Epithelial cell of prostate (primary cell): ENCODE data around the gene CCL8.
A peak's percentile ranks its signal among the peaks of the same experiment; 100 is the strongest.

Experiments
- DNase-seq: peaks from one replicate; pipeline ENCODE4 v3.0.0-alpha.2; 2011; ENCODE audit warnings: low read depth, low spot score
- H3K27ac ChIP-seq: fragments of 450-650 bp; 2 replicates; pipeline ENCODE4 v1.5.1; 2017; ENCODE audit warnings: mild to moderate bottlenecking

The CCL8 gene

DNA sequence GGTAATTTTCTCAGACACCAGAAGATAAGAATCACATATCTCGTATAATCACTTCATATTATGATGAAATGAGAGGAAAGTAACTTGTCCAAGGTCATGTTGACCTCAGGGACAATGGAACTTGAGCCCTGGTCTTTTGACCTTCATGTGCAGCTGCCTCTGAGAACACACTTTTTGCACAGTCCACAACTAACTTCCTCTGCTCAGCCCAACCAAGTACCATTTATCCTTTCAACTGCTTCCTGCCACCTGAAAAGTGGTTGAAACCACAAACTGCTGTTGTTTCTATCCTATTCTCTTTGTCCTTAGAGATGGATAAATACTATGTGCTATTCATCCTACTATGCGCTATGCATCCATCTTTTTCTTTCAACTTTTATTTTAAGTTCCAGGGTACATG lies 46.1 kb downstream of the CCL8 start:
- H3K27ac ChIP-seq: no peak overlapping the region
- no peak for DNase-seq

DNA sequence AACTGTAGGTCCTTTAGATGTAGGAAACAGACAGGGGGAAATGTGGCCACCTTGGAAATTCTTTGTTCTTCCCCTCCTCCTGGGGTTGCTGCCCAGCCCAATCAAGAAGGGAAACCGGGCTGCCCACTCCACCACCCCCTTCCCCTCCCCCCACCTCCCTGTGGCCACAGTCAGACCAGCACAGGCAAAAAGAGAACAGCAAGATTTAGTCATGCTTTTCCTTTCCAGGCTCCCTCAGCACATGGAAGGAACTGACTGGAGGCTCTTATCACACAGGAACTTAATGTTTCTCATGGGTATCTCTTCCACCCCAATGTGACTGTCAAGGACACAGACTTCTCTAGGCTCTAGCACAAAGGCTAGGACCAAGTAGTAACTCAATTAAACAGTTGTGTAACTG lies 46.8 kb downstream of the CCL8 start:
- DNase-seq: no peak
- no peak overlapping the region for H3K27ac ChIP-seq

DNA sequence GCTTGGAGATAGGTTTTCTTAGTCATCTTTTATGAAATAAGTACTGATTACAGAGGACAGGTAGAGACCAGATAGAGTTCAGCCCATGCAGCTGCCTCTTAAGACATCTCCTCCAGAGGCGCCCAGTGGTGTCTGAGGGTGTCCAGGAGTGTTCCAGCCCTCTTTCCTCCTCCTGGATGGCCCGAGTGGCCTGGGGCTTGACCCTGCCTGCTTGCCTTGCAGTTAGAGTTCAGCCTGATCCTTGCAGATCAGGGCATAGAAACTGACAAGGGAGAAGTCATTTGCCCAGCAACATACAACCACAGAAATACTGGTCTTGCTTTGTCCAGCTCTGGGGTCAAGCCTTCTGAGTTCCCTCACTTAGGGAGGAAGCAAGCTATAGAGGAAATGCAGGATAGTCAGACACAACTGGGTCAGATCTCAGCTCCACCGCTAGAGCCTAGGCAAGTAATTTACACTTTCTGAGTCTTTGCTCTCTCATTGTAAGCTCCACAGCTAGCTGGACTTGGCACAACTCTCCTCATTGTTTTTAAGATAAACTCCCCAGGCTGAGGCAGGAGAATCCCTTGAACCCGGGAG lies 47.4 kb downstream of the CCL8 start:
- H3K27ac ChIP-seq: no peak overlapping the region

DNA sequence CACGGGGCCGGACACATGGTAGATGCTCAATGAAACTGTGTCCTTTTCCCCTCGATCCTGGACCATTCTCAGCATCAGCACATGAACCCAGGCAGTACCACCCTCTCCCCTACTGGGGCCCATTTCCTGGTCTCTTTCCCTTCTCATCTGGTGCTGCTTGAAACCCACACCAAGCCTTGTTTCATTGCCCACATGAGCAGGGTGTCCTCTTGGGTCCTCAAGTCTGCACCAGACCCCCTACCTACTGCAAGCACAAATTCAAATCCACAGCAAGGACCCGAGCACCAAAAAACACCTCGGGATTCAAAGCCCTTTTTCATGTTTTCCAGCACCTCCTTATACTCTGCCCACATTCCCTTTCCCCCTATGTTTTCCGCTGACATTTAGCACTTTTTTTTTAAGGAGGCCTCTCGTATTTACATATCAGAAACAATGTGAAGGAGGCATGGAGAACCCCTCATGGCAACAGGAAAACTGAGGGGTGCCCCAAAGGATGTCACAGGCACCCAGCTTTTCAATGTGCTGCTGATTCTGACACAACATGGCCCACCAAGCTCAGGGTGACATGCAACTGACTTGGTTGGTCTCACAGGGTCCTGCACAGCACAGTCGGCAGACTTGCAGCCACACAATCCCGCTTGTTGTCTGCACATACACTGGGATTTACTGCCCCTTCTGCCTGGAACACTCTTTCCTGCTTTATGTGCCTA lies 48.4 kb downstream of the CCL8 start:
- no peak for DNase-seq
- no peak overlapping the region for H3K27ac ChIP-seq

More for the DNA sequence above, 47.4 kb downstream of the CCL8 start:
- DNase-seq: no peak

DNA sequence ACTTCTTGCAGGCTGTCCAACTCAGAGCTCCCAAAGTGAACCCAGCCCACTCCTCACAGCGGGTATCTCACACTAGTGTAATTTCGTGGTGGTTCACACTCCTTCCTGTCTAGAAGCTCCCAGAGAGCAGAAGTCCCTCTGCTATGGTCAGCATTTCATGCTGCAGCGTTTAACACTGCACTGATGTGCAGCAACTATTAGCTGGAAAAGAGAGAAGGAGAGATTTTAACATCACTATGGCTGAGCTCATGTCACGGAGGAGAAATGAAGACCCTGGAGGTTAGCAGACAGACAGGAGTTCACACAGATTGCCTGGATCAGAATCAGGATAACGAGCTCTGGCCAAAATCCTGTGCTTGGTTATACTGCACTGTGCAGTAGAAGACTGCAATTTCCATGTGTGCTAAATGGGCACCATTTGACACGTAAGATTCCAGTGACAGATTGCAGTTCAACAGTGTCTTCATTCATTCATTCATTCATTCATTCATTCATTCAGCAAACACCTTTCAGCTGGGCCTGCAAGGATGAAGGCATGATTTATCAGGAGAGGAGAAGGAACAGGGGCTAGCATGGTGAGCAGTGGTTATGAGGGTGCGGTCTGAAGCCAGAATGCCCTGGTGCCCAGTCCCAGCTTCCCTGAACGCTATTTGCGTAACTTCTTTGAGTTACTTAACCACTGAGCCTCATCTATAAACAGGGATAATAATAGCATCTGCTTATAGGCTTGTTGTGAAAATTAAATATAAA lies 49.1 kb downstream of the CCL8 start:
- H3K27ac ChIP-seq: no peak overlapping the region
- no peak for DNase-seq

DNA sequence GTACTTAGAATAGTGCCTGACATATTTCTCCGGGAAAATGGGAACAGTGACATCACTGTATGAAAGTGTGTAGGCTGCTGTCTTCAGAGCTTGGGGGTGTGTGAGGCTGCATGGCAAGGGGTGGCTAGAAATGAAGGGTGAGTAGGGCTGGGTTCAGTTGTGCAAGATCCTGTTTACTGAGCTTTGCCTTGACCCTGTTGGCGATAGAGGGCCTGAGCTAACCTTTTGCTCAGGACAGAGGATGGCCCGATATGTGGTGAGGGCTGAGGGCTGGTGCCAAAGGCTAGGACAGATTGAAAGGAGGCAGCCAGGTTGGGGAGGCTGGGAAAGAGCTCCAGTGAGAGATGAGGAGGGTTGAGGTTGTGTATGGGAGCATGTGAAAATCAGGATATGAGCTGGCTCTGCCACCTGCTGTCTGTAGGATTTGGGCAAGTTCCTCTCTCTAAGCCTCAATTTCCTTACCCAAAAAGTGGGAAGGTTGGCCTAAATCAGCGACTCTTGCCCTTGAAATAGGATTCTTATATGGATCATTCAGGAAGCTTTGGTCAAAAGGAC lies 49.8 kb downstream of the CCL8 start:
- H3K27ac ChIP-seq: no peak overlapping the region

DNA sequence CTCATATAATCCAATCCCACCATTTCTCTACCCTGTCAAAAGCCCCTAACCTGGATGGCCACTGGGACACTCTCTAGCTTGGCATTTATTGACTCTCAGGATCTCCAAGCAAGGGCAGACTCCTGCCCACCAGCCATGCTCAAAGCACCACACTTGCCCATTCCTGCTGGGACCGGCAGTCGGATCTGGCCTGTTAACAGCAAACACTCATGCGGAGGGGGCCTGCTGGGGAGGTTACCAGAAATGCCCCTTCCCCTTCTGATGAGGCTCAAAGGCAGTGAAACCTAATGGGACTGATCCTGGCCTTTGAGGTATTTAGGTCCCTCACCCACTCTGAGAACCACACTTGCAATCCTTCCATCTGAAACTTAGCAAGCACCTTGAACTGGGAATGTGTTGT lies 50.3 kb downstream of the CCL8 start:
- DNase-seq: no peak
- H3K27ac ChIP-seq: no peak overlapping the region

More for the DNA sequence above, 49.8 kb downstream of the CCL8 start:
- DNase-seq: no peak

DNA sequence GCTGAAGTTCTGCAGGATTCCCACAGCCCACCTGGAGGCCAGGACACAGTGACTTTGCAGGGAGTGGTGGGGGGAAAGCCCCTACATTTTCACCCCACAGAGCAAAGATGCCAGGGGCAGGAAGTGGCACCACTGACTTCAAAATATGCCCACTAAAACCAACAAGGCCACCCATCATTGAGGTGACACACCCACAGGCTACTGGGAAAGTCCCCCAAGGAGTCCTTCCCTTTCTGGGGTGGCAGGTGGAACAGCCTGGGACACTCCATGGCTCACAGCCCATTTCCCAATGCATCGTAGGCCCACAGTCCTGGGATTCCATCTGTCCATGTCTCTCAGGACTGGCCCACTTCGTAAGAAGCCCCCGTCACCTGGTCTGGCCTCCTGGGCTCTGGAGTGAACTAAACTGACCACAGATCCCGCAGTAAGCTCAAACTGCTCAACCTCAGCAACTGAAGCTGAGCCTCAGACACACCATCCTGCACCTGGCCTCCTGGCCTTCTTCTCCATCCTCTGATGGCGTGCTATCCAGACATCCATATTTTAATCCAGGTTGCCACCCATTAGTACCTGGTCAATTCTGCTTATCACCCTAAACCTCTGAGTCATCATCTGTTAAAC lies 51.3 kb downstream of the CCL8 start:
- H3K27ac ChIP-seq: peak overlapping the region; percentile 31
- no peak for DNase-seq

DNA sequence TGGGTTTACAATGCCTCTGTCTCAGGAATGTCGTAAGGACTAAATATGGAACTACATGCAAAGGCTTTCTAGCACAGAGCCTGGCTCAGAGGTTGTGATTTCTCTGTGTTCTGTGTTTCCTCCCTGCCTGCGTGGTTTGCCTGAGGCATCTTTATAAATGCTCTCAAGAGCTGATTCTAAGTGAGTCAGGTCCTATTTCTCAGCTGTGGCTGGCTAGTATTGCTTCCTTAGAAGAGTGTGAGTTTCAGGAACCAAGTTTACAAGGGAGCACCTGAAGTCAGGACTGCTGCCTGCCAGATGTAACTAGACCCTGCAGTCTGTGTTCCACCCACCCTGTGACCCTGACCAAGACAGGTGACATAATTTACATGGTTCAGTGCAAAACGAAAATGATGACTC lies 51.8 kb downstream of the CCL8 start:
- peak; percentile 49 for DNase-seq
- peak overlapping the region; percentile 31 for H3K27ac ChIP-seq
